ENCODE results near the gene C11orf54. TPM values are rescaled to one million over a fixed set of nuclear protein-coding genes. Genes with fewer than 3 reads are reported as not detected.

C11orf54 gene
- 8.1 and 18.5 TPM in 2 replicates for total RNA-seq

GRCh38 chr11:93741094-93741881 lies at the start of gene C11orf54, which contains the start of gene TAF1D:
TSS of gene C11orf54 (plus strand) at chr11:93741672. CDS start at chr11:93747394, 5,722 bp downstream.
TSS of gene TAF1D (minus strand) at chr11:93741495. CDS start at chr11:93739304, 2,191 bp downstream.

DNA sequence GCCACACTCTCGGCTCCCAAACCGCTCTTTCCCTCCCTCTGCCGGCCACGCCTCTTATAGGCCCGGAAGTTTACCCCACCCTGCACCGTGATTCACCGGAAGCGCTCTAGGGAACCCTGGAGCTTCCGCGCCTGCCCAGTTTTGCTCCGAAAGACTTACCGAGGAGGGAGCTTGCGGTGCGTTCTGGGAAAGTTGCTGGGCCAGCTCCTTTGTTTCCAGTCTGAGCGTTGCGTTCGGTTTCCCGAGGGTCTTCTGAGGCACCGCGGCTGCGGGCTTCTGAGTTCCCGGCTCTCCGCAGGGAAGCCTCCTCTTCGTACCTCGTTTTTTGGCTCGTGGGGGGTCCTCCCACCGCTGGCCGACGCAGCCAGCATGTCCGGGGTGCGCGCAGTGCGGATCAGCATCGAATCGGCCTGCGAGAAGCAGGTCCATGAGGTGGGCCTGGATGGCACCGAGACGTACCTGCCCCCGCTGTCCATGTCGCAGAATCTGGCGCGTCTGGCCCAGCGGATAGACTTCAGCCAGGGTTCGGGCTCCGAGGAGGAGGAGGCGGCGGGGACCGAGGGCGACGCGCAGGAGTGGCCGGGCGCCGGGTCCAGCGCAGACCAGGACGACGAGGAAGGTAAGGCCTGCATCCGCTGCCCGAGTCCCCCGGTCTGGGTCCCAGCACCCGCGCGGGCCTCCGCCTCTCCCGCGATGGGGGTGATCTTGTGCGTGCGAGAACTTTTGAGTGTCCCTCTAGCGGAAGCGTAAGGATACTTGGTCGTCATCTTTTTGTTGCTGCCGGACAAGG lies 42.9 kb downstream of the C11orf54 start, which contains the start of gene MED17:
Gene MED17 (plus strand): TSS at position 138 of the 790 bp plus-strand sequence. CDS start 232 bp downstream, at position 370.

Other genes with a start within 250 kb of the C11orf54 start
- gene SMCO4, start 198.3 kb upstream of the C11orf54 start, total RNA-seq: 6.8 and 13.7 TPM in 2 replicates
- 7.6 and 9.5 TPM in 2 replicates for gene CEP295, start 80.0 kb upstream of the C11orf54 start, total RNA-seq
- gene TAF1D, start 177 bp upstream of the C11orf54 start, total RNA-seq: 42.2 and 48.1 TPM in 2 replicates
- 23.8 and 31.8 TPM in 2 replicates for gene MED17, start 42.6 kb downstream of the C11orf54 start, total RNA-seq
- under 0.01 and 0.38 TPM in 2 replicates for gene VSTM5, start 108.9 kb downstream of the C11orf54 start, total RNA-seq

Measured in mesangial cell (primary cell).